ENCODE measurements around the gene TACC2. TPM values are rescaled to one million over a fixed set of nuclear protein-coding genes. Genes with fewer than 3 reads are reported as not detected.

TACC2 gene
- total RNA-seq, 2 experiments from 2014 or later, result not detected

- CTCF ChIA-PET, result no interaction called here
- POLR2A ChIA-PET, result no interaction called here
Measured at GRCh38 chr10:122112021-122112616, 123.2 kb downstream of the TACC2 start.

GRCh38 chr10:122112625-122113160, 123.7 kb downstream of the TACC2 start:
- Mint-ChIP-seq H3K27ac (no peak overlapping the region), H3K4me1 (ENCODE audit: low read depth) (no peaks in the 10 kb centered on the region), H3K36me3 (ENCODE audit: low read depth) (no peaks in the 10 kb centered on the region), H3K27me3 (peaks cover 70% of the 10 kb centered on the region), H3K9me3 (no peaks in the 10 kb centered on the region), H3K4me3 (no peak overlapping the region)
- POLR2A ChIA-PET, result no interaction called here
- intact Hi-C loops (cut with DNase I, micrococcal nuclease), result no loop called here
- Histone ChIP-seq H3K4me3 (ENCODE audit: low read length) (no peak overlapping the region), H3K27ac (ENCODE audit: low read depth in 1 of 2, low read length in 2 of 2) (no peak overlapping the region), H3K27me3 (ENCODE audit: control insufficient read depth in 1 of 2, insufficient read depth in 2 of 2, low read length in 2 of 2) (peaks cover 23 to 27% of the 10 kb centered on the region in 2 experiments), H3K4me1 (ENCODE audit: insufficient read depth, low read length) (no peaks in the 10 kb centered on the region), H3K36me3 (ENCODE audit: insufficient read depth, low read length) (no peaks in the 10 kb centered on the region), H3K9me3 (ENCODE audit: control insufficient read depth in 1 of 2, insufficient read depth in 1 of 2, low read length in 2 of 2) (no peaks in the 10 kb centered on the region)
- no peak for ATAC-seq (ENCODE audit: poor library complexity)
- no peak for TF ChIP-seq CTCF (IDR thresholded peaks at IDR 0.05)
- DNase-seq, result no peak
- CTCF ChIA-PET, result no interaction called here

More at GRCh38 chr10:122112021-122112616, 123.2 kb downstream of the TACC2 start:
- Histone ChIP-seq H3K9me3 (ENCODE audit: control insufficient read depth in 1 of 2, insufficient read depth in 1 of 2, low read length in 2 of 2) (no peaks in the 10 kb centered on the region), H3K4me1 (ENCODE audit: insufficient read depth, low read length) (no peaks in the 10 kb centered on the region), H3K27ac (ENCODE audit: low read depth in 1 of 2, low read length in 2 of 2) (no peak overlapping the region), H3K27me3 (ENCODE audit: control insufficient read depth in 1 of 2, insufficient read depth in 2 of 2, low read length in 2 of 2) (peaks cover 20 to 27% of the 10 kb centered on the region in 2 experiments), H3K36me3 (ENCODE audit: insufficient read depth, low read length) (no peaks in the 10 kb centered on the region), H3K4me3 (ENCODE audit: low read length) (no peak overlapping the region)
- no peak overlapping the region for H3K4me3 Mint-ChIP-seq
- ATAC-seq (ENCODE audit: poor library complexity), result no peak
- intact Hi-C loops (cut with DNase I, micrococcal nuclease), result no loop called here
- H3K9me3 Mint-ChIP-seq, result no peaks in the 10 kb centered on the region
- H3K27ac Mint-ChIP-seq, result no peak overlapping the region
- peaks cover 66% of the 10 kb centered on the region for H3K27me3 Mint-ChIP-seq
- H3K36me3 Mint-ChIP-seq (ENCODE audit: low read depth), result no peaks in the 10 kb centered on the region
- DNase-seq, result no peak
- TF ChIP-seq CTCF (IDR thresholded peaks at IDR 0.05), result no peak
- H3K4me1 Mint-ChIP-seq (ENCODE audit: low read depth), result no peaks in the 10 kb centered on the region

GRCh38 chr10:122113161-122113944, 124.4 kb downstream of the TACC2 start:
- Histone ChIP-seq H3K27ac (ENCODE audit: low read depth in 1 of 2, low read length in 2 of 2) (no peak overlapping the region), H3K27me3 (ENCODE audit: control insufficient read depth in 1 of 2, insufficient read depth in 2 of 2, low read length in 2 of 2) (peaks cover 24 to 27% of the 10 kb centered on the region in 2 experiments), H3K36me3 (ENCODE audit: insufficient read depth, low read length) (no peaks in the 10 kb centered on the region), H3K4me3 (ENCODE audit: low read length) (no peak overlapping the region), H3K9me3 (ENCODE audit: control insufficient read depth in 1 of 2, insufficient read depth in 1 of 2, low read length in 2 of 2) (no peaks in the 10 kb centered on the region), H3K4me1 (ENCODE audit: insufficient read depth, low read length) (no peaks in the 10 kb centered on the region)
- intact Hi-C loops (cut with DNase I, micrococcal nuclease), result no loop called here
- ChIA-PET POLR2A (no interaction called here), CTCF (no interaction called here)
- Mint-ChIP-seq H3K4me3 (no peak overlapping the region), H3K27me3 (peaks cover 74% of the 10 kb centered on the region), H3K27ac (no peak overlapping the region), H3K4me1 (ENCODE audit: low read depth) (no peaks in the 10 kb centered on the region), H3K36me3 (ENCODE audit: low read depth) (no peaks in the 10 kb centered on the region), H3K9me3 (no peaks in the 10 kb centered on the region)
- ATAC-seq (ENCODE audit: poor library complexity), result no peak
- no peak for TF ChIP-seq CTCF (IDR thresholded peaks at IDR 0.05)
- DNase-seq, result no peak
